Right atrium auricular region (tissue), 2 donors: ENCODE results near the gene FAM32A. TPM values are rescaled to one million over a fixed set of nuclear protein-coding genes. Genes with fewer than 3 reads are reported as not detected.

ENCODE experiments used
- DNase-seq: peaks from one replicate; pipeline ENCODE4 v3.0.0-alpha.2; 2019; ENCODE audit warnings: low spot score
- H3K27ac ChIP-seq, 2 donors: fragments of 200-600 bp; sonication (generic); 1 replicate in 1 of 2; 2 replicates in 1 of 2; pipeline ENCODE4 v1.5.1; 2016 to 2019
- H3K27me3 ChIP-seq, 2 donors: fragments of 200-600 bp; sonication (generic); one replicate each; pipeline versions ENCODE4 v1.5.1 to v1.6.0; 2017 to 2019
- H3K36me3 ChIP-seq: fragments of 200-600 bp; sonication (generic); one replicate; pipeline ENCODE4 v1.5.1; 2016
- H3K4me1 ChIP-seq, 2 donors: fragments of 200-600 bp; sonication (generic); one replicate each; pipeline versions ENCODE4 v1.5.1 to v1.6.0; 2017 to 2019
- H3K4me3 ChIP-seq, 2 donors: fragments of 200-600 bp; sonication (generic); 1 replicate in 1 of 2; 2 replicates in 1 of 2; pipeline ENCODE4 v1.5.1; 2017 to 2019; ENCODE audit warnings: mild to moderate bottlenecking in 1 of 2, moderate library complexity in 1 of 2
- H3K9me3 ChIP-seq, 2 donors: fragments of 200-600 bp; sonication (generic); one replicate each; pipeline ENCODE4 v1.5.1; 2019
- total RNA-seq, 2 donors: library from RNA; depleted of rRNA; stranded (reverse); fragments of >200 nt; gene quantifications; one replicate each; pipeline ENCODE4 v1.1.0, GENCODE V29; 2016
- TF ChIP-seq, protein P1 (sequence below), 2 donors: fragments of 200-600 bp; sonication (generic); IDR thresholded peaks; one replicate each; pipeline ENCODE4 v1.5.1; 2019; ENCODE audit warnings: antibody characterized with exemption in 2 of 2

FAM32A gene
- total RNA-seq, 2 donors from 2014 or later, result 56.8 to 61.7 TPM

DNA sequence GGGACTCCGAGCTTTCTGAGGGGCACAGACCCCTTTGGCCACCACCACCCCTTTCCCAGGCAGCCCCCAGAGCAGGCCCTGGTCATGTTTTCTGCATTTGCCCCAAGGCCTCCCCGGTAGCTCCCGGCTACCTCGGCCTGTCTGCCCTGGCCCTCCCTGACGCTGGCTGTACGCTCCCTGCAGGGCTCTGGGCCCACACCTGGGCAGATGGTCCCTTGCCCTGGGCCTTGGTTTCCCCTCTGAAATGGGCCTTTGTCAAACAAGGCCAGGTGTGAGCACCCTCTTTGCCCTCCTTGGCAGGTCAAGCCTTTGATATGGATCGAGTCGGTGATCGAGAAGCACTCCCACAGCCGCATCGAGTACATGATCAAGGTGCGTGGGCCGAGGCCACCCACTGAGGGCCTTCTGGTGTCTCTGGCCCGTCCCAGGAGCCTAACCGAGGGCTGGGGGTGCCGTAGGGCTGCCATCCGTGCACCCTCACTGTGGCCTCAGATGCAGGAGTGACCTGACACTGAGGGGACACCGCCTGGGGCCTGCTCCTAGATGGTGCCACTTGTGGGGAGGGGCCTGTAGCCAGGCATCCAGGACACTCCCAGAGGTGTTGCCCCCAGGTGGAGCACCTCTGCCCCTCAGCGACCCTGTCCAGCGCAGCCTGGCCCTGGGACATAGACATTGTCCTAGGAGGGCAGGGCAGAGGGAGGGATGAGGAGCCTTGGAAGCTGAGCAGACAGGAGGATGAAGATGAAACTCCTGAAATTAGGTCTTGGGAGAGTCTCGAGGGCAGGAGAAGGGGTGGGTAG, 42.8 kb downstream of the FAM32A start:
- Histone ChIP-seq H3K4me1 (no peaks in the 10 kb centered on the region), H3K27ac (no peak overlapping the region), H3K36me3 (peaks cover 81% of the 10 kb centered on the region), H3K4me3 (no peak overlapping the region), H3K9me3 (no peaks in the 10 kb centered on the region), H3K27me3 (no peaks in the 10 kb centered on the region)
- no peak for DNase-seq
- TF ChIP-seq, protein P1, sequence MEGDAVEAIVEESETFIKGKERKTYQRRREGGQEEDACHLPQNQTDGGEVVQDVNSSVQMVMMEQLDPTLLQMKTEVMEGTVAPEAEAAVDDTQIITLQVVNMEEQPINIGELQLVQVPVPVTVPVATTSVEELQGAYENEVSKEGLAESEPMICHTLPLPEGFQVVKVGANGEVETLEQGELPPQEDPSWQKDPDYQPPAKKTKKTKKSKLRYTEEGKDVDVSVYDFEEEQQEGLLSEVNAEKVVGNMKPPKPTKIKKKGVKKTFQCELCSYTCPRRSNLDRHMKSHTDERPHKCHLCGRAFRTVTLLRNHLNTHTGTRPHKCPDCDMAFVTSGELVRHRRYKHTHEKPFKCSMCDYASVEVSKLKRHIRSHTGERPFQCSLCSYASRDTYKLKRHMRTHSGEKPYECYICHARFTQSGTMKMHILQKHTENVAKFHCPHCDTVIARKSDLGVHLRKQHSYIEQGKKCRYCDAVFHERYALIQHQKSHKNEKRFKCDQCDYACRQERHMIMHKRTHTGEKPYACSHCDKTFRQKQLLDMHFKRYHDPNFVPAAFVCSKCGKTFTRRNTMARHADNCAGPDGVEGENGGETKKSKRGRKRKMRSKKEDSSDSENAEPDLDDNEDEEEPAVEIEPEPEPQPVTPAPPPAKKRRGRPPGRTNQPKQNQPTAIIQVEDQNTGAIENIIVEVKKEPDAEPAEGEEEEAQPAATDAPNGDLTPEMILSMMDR (IDR thresholded peaks at IDR 0.05), result no peak

DNA sequence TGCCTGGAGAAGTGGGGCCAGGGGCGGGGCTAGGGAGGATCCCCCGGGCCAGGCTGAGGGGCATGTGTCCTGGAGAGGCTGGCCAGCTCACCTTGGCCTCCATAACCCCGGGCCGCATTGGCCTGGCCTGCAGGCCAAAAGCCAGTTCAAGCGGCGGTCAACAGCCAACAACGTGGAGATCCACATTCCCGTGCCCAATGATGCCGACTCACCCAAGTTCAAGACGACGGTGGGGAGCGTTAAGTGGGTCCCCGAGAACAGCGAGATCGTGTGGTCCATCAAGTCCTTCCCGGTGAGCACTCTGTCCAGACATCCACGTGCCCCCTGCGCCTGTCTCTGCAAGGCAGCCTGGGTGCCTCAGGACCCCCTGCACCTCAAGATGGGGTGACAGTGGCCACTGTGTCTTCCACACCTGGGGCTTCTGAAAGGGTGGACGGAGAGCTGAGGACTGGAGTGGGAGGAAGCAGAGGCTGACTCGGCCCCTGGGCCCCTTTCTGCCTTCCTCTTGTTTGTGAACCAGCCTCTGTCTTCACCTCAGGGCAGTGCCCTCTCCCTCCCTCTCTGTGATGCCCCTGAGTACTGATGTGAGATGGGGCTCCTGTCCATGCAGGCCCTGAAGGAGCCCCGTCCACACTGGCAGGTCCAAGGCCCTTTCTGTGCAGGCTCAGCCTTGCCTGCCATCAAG, 43.6 kb downstream of the FAM32A start:
- Histone ChIP-seq H3K4me3 (no peak overlapping the region), H3K27me3 (no peaks in the 10 kb centered on the region), H3K9me3 (no peaks in the 10 kb centered on the region), H3K4me1 (no peaks in the 10 kb centered on the region), H3K36me3 (peaks cover 81% of the 10 kb centered on the region), H3K27ac (no peak overlapping the region)
- no peak for DNase-seq
- TF ChIP-seq, protein P1 (IDR thresholded peaks at IDR 0.05), result no peak

DNA sequence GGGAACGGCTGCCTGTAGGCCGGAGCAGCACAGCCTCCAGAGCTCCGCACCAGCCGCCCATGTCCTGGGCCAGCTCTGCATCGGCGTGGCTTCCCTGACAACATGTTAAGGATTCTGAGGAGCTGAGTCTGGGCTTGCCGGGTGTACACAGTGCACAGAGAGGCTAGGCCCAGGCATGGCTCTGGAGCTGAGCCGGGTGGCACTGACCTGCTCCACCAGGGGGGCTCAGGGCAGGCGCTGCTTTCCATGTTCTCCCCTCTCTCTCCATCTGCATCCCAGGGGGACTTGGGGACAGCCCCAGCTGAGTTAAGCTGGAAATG, 44.1 kb downstream of the FAM32A start:
- TF ChIP-seq, protein P1 (IDR thresholded peaks at IDR 0.05), result no peak
- Histone ChIP-seq H3K4me3 (no peak overlapping the region), H3K27ac (no peak overlapping the region), H3K9me3 (no peaks in the 10 kb centered on the region), H3K27me3 (no peaks in the 10 kb centered on the region), H3K36me3 (peaks cover 79% of the 10 kb centered on the region), H3K4me1 (no peaks in the 10 kb centered on the region)
- no peak for DNase-seq

DNA sequence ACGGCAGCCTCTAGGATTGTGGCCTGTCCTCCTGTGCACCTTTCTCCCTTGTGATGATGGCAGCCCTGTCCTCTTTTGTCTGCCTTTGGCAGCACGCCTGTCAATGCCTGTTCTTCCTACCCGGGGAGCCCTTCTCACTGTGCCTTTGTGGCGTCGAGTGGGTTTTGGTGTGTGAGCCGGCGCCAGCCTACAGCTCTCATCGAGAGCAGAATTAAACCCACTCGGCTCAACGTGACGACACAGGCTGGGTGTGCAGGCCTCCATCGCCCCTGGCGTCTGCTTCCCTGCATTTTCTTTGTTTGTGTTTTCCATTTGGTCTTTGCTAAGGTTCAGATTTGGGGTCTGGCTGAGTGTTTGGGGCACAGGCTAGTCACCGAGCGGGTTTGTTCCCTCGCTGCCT, 46.9 kb downstream of the FAM32A start:
- H3K4me3 ChIP-seq, result no peak overlapping the region
- DNase-seq, result no peak
- no peaks in the 10 kb centered on the region for H3K4me1 ChIP-seq
- no peak overlapping the region for H3K27ac ChIP-seq
- peaks cover 60% of the 10 kb centered on the region for H3K36me3 ChIP-seq
- H3K9me3 ChIP-seq, result no peaks in the 10 kb centered on the region
- H3K27me3 ChIP-seq, result no peaks in the 10 kb centered on the region
- TF ChIP-seq, protein P1 (IDR thresholded peaks at IDR 0.05), result no peak

DNA sequence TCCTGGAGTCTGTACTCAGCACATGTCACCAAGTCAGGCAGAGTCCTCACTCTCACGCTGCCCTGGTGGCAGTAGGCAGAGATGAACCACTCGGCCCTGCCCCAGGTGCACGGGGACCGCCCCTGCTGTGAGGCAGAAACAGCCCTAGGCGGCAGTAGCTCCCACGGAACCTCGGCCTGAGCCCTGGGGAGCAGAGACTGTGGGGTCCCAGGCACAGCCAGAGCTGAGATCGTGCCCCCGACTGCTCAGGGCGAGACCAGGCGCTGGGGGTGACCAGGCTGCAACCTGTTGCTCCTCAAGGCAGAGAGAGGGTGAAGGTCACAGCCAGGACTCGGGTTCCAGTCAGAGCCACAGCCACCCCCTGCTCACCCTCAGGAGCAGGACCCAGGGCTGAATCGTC, 47.4 kb downstream of the FAM32A start:
- H3K9me3 ChIP-seq, result no peaks in the 10 kb centered on the region
- no peaks in the 10 kb centered on the region for H3K27me3 ChIP-seq
- H3K4me1 ChIP-seq, result no peaks in the 10 kb centered on the region
- TF ChIP-seq, protein P1 (IDR thresholded peaks at IDR 0.05), result no peak
- H3K36me3 ChIP-seq, result peaks cover 57% of the 10 kb centered on the region
- H3K4me3 ChIP-seq, result no peak overlapping the region
- no peak for DNase-seq
- no peak overlapping the region for H3K27ac ChIP-seq
